Stimulated activated naive CD8-positive, alpha-beta T cell treated with anti-CD3 and anti-CD28 coated beads, Interleukin-15, amount 100 ng/mL, for 72 hours (primary cell): ENCODE measurements around the gene HNF1A.
A peak's percentile ranks its signal among the peaks of the same experiment; 100 is the strongest.
"Not testable (repeated sequence)": the region's sequence is repeated elsewhere in the genome, so short reads cannot be mapped to it uniquely, and the experiment has no call there.

Source experiments
- ATAC-seq: fragments of 150-1000 bp; cut with Tn5 transposase; 2 replicates; pipeline ENCODE4 v1.10.0; 2021; ENCODE audit warnings: mild to moderate bottlenecking, moderate library complexity
- DNase-seq, 2 donors: peaks; one replicate each; pipeline ENCODE4 v3.0.0; 2021 to 2022
- H3K27ac Mint-ChIP-seq, 2 donors: one replicate each; pipeline ENCODE4 v1.8.0; 2022; ENCODE audit warnings: mild to moderate bottlenecking in 2 of 2, mixed read lengths in 2 of 2, moderate library complexity in 2 of 2
- H3K27me3 Mint-ChIP-seq: one replicate; pipeline ENCODE4 v1.8.0; 2022; ENCODE audit warnings: mixed read lengths
- H3K4me1 Mint-ChIP-seq: one replicate; pipeline ENCODE4 v1.8.0; 2022; ENCODE audit warnings: mild to moderate bottlenecking, mixed read lengths
- H3K4me3 Mint-ChIP-seq, 2 donors: one replicate each; pipeline ENCODE4 v1.8.0; 2022; ENCODE audit warnings: mild to moderate bottlenecking in 2 of 2, mixed read lengths in 2 of 2, moderate library complexity in 1 of 2
- H3K9me3 Mint-ChIP-seq, 2 donors: one replicate each; pipeline ENCODE4 v1.8.0; 2022; ENCODE audit warnings: mixed read lengths in 2 of 2

Gene HNF1A

DNA sequence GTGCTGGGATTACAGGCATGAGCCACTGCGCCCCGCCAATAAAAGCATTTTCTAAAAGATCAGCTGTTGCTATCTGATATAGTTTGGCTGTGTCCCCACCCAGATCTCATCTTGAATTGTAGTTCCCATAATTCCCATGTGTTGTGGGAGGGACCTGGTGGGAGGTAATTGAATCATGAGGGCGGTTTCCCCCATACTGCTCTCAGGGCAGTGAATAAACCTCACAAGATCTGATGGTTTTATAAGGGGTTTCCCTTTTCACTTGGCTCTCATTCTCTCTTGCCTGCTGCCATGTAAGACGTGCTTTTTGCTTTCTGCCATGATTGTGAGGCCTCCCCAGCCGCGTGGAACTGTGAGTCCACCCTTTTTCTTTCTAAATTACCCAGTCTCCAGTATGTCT lies 32.8 kb upstream of the HNF1A start:
- H3K27ac Mint-ChIP-seq, DNase-seq, H3K9me3 Mint-ChIP-seq, H3K27me3 Mint-ChIP-seq, ATAC-seq: not testable (repeated sequence)
- H3K4me1 Mint-ChIP-seq = peaks cover 14% of the 10 kb centered on the region
- H3K4me3 Mint-ChIP-seq = peak overlapping the region in 1 of 2 donors; percentile 54

DNA sequence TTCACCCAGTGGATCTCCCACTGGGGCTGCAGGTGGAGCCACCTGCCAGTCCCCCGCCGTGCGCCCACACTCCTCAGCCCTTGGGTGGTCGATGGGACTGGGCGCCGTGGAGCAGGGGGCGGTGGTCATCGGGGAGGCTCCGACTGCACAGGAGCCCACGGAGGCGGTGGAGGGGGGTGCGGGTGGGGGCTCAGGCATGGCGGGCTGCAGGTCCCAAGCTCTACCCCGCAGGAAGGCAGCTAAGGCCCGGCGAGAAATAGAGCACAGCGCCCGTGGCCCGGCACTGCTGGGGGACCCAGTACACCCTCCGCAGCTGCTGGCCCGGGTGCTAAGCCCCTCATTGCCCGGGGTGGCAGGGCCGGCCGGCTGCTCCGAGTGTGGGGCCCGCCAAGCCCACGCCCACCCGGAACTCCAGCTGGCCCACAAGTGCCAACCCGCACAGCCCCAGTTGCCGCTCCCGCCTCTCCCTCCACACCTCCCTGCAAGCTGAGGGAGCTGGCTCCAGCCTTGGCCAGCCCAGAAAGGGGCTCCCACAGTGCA lies 28.0 kb upstream of the HNF1A start:
- not testable (repeated sequence) for ATAC-seq, H3K4me3 Mint-ChIP-seq, H3K4me1 Mint-ChIP-seq, H3K27me3 Mint-ChIP-seq, DNase-seq, H3K9me3 Mint-ChIP-seq, H3K27ac Mint-ChIP-seq

DNA sequence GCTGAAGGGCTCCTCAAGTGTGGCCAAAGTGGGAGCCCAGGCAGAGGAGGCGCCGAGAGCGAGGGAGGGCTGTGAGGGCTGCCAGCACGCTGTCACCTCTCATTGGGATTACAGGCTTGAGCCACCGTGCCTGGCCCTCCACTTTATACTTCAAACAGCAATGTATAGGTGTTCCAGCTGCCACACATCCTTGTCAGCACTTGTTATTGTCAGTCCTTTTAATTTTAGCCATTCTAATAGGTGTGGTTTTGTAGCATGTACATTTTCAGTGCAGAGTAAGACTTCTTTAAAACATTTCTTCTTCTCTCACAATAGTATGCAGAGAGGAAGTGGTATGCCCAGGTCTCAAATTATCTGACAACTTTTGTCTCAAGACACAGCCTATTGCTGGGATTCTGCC lies 27.5 kb upstream of the HNF1A start:
- H3K4me1 Mint-ChIP-seq = peaks cover 2% of the 10 kb centered on the region
- no peak overlapping the region for H3K27ac Mint-ChIP-seq
- H3K4me3 Mint-ChIP-seq = no peak overlapping the region
- ATAC-seq (no peak), DNase-seq (no peak)
- H3K9me3 Mint-ChIP-seq = no peaks in the 10 kb centered on the region
- no peaks in the 10 kb centered on the region for H3K27me3 Mint-ChIP-seq

GRCh38 chr12:120955232-120955631 lies 23.1 kb upstream of the HNF1A start:
- Mint-ChIP-seq H3K27ac (no peak overlapping the region), H3K4me1 (peaks cover 17% of the 10 kb centered on the region), H3K27me3 (peaks cover 8% of the 10 kb centered on the region), H3K4me3 (no peak overlapping the region), H3K9me3 (no peaks in the 10 kb centered on the region)
- DNase-seq (no peak), ATAC-seq (no peak)

DNA sequence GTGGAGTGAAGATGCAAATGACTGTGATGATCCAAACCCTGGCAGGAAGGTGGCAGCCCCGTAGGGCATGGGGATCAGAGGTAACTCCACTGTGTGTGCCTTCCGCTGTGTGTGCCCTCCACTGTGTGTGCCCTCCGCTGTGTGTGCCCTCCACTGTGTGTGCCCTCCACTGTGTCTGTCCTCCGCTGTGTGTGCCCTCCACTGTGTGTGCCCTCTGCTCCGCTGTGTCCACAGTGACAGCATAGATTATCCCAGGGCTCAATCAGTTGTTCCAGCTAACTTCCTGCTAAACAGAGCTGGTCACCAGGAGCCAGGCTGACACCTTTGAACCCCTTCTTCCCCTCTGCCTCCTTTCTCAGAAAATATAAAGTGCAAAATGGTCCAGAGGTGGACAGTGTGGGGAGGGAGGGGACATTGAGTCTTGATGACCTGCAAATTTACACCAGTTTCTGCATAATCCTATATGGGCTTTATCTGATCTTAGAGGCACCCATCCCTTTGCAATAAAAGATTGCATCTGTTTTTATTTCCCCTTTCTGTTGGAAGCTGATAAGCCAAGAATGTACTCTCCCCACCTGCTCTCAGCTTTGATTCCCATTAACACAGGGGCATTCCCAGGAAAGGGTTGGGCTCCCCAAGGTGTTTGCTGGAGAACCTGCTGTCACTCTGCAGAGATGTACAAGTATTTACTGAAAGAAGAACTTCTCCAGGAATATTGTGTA lies 21.6 kb upstream of the HNF1A start:
- H3K27ac Mint-ChIP-seq = no peak overlapping the region
- H3K4me3 Mint-ChIP-seq = no peak overlapping the region
- H3K27me3 Mint-ChIP-seq = peaks cover 8% of the 10 kb centered on the region
- no peaks in the 10 kb centered on the region for H3K9me3 Mint-ChIP-seq
- DNase-seq = no peak
- no peak for ATAC-seq
- H3K4me1 Mint-ChIP-seq = peaks cover 30% of the 10 kb centered on the region

DNA sequence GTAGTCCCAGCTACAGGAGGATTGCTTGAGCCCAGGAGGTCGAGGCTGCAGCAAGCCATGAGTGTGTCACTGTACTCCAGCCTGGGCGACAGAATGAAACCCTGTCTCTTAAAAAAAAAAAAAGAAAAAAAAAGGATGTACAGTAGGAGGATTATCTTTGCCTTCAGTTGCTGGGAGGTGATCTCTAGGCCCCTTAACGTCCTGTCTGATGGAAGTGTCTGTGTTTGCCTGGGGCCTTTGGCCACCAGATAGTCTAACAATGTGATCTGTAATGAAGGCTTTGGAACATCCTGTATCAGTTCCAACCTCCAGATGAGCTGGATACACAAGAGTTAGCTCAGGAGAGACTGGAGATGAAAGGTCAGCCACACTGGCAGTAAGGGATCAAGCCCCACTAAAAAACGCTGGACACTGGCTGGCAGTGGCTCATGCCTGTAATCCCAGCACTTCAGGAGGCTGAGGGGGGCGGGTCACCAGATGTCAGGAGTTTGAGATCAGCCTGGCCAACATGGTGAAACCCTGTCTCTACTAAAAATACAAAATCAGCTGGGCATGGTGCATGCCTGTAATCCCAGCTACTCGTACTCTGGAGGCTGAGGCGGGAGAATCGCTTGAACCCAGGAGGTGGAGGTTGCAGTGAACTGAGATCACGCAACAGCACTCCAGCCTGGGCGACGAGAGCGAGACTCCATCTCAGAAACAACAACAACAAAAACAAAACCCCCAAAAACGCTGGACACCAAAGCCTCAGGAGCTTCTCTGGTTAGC lies 19.0 kb upstream of the HNF1A start:
- peaks cover 8% of the 10 kb centered on the region for H3K27me3 Mint-ChIP-seq
- peaks cover 50% of the 10 kb centered on the region for H3K4me1 Mint-ChIP-seq
- H3K4me3 Mint-ChIP-seq = peak overlapping the region; percentile 23 to 63
- peak; percentile 3 for ATAC-seq
- no peaks in the 10 kb centered on the region for H3K9me3 Mint-ChIP-seq
- DNase-seq = no peak
- H3K27ac Mint-ChIP-seq = peak overlapping the region; percentile 78 to 92

- H3K27ac Mint-ChIP-seq = no peak overlapping the region
- DNase-seq (no peak), ATAC-seq (no peak)
- H3K9me3 Mint-ChIP-seq = no peaks in the 10 kb centered on the region
- peak overlapping the region; percentile 56 to 63 for H3K4me3 Mint-ChIP-seq
- peaks cover 50% of the 10 kb centered on the region for H3K4me1 Mint-ChIP-seq
- H3K27me3 Mint-ChIP-seq = peaks cover 8% of the 10 kb centered on the region
Observed at GRCh38 chr12:120960657-120961056, 17.7 kb upstream of the HNF1A start.

- H3K4me1 Mint-ChIP-seq = peaks cover 50% of the 10 kb centered on the region
- DNase-seq = no peak
- H3K27ac Mint-ChIP-seq = no peak overlapping the region
- H3K27me3 Mint-ChIP-seq = peaks cover 2% of the 10 kb centered on the region
- H3K4me3 Mint-ChIP-seq = no peak overlapping the region
- ATAC-seq = no peak
- no peaks in the 10 kb centered on the region for H3K9me3 Mint-ChIP-seq
Observed at GRCh38 chr12:120961604-120962531, 16.5 kb upstream of the HNF1A start.

DNA sequence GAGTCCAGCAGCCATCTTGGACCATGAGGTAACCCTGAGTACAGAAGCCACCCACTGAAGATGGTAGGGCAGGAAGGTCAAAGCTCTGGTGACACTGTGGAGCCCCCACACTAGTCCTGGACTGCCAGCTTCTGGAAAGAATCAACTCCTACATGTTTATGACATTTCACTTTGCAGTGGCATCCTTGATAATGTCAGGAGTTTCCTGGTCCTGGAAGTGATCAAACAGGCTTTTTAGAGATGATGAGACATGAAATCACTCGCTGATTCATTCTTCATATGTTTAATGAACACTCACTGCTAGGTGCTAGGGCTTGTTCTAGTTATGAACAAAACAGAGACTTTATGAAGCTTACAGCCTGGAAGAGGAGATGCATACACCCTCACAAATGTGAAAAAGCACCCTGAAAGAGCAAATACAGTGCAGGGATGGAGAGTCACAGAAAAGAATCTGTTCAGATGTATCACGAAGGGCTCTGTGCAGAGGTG lies 15.8 kb upstream of the HNF1A start:
- DNase-seq (no peak), ATAC-seq (no peak)
- H3K4me3 Mint-ChIP-seq = no peak overlapping the region
- H3K9me3 Mint-ChIP-seq = no peaks in the 10 kb centered on the region
- no peaks in the 10 kb centered on the region for H3K27me3 Mint-ChIP-seq
- H3K27ac Mint-ChIP-seq = no peak overlapping the region
- H3K4me1 Mint-ChIP-seq = peaks cover 50% of the 10 kb centered on the region

GRCh38 chr12:120964298-120964697 lies 14.0 kb upstream of the HNF1A start:
- Mint-ChIP-seq H3K9me3 (no peaks in the 10 kb centered on the region), H3K27me3 (no peaks in the 10 kb centered on the region), H3K27ac (peak overlapping the region in 1 of 2 donors; percentile 17), H3K4me1 (peaks cover 43% of the 10 kb centered on the region), H3K4me3 (no peak overlapping the region)
- DNase-seq (no peak), ATAC-seq (no peak)

DNA sequence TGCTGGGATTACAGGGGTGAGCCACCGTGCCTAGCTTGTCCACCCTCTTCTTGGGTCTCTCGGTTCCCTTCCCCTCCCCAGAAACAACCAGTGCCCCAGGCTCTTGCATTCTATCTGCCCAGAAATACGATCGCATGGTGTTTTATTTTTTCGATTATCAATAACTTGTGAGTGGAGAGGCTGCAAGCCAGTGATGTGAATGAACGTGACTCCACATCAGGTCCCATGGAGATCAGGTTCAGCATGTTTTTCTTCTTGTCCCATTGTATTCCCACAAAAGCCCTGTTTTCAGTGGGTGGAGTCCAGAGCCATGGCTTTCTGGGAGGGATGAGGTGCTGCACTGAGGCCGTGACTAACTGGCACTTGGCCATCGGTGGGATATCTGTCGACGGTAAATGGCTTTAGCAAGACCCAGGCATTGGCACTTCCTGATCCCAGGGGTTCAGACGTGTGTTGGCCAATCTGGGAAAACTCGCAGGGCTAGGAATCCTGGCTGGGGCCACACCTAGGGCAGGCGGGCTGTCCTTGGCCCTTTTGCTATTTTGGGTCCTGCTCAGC lies 12.7 kb upstream of the HNF1A start:
- Mint-ChIP-seq H3K4me3 (no peak overlapping the region), H3K27me3 (no peaks in the 10 kb centered on the region), H3K9me3 (no peaks in the 10 kb centered on the region), H3K4me1 (peaks cover 30% of the 10 kb centered on the region), H3K27ac (no peak overlapping the region)
- DNase-seq = no peak
- ATAC-seq = no peak

DNA sequence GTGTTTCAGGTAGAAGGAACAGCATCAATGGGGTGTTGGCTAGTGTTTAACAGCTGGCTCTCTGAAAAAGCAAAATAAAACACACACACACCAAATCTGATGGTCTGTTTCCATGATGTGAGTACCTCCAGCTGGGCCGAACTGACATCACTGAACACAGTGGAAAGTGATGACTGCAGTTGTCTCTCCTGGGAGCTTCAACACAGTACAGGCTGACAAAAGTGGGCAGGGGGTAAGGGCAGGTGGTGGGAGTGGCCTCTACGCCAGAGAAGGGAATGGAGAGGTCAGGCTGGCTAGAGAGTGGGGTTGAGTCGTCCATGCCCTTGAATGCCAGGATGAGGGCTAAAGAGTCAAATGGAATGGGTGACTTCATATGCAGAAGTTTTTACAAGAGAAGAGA lies 8.0 kb upstream of the HNF1A start:
- no peak for DNase-seq
- ATAC-seq = no peak
- Mint-ChIP-seq H3K4me1 (peaks cover 10% of the 10 kb centered on the region), H3K9me3 (no peaks in the 10 kb centered on the region), H3K27ac (no peak overlapping the region), H3K4me3 (no peak overlapping the region), H3K27me3 (no peaks in the 10 kb centered on the region)

- Mint-ChIP-seq H3K27ac (peak overlapping the region in 1 of 2 donors; percentile 69), H3K4me1 (peaks cover 10% of the 10 kb centered on the region), H3K9me3 (no peaks in the 10 kb centered on the region), H3K4me3 (no peak overlapping the region), H3K27me3 (no peaks in the 10 kb centered on the region)
- DNase-seq (peak; percentile 30 to 50), ATAC-seq (peak; percentile 95)
Observed at GRCh38 chr12:120971299-120972180, 6.8 kb upstream of the HNF1A start.

DNA sequence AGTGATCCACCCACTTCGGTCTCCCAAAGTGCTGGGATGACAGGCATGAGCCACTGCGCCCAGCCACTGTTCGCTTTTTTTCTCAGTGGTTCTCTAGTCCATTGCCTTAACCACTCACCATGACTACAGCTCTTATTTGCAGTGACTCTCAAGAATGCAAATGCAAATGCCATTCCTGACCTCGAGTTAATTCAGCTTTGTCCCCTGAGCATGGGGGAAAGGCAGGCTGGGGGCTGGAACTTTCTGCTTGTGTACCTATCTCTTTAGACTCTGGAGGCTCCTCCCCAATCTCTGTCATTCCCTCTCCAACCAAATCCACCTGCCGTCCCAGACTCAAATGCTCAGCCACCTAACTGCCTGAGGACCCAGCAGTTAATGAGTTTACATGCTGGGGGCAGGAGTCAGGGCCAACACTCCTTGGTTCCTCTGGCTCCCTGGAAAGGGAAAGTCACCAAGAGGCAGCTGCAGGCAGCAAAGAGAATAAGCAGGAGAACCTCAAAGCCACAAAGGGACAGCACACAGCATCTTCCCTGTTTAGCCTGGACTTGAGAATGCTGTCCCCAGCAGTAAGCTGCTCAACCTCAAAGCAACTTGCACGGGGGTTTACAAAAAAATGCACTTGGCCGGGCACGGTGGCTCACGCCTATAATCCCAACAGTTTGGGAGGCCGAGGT lies 5.3 kb upstream of the HNF1A start:
- ATAC-seq (no peak), DNase-seq (no peak)
- H3K27ac Mint-ChIP-seq = no peak overlapping the region
- H3K4me3 Mint-ChIP-seq = no peak overlapping the region
- no peaks in the 10 kb centered on the region for H3K9me3 Mint-ChIP-seq
- H3K4me1 Mint-ChIP-seq = peaks cover 10% of the 10 kb centered on the region
- no peaks in the 10 kb centered on the region for H3K27me3 Mint-ChIP-seq
